NB4 (cell line): Measurements from ENCODE around the gene RTL1.
A peak's percentile ranks its signal among the peaks of the same experiment; 100 is the strongest.

ENCODE experiments used
- DNase-seq: peaks from one replicate; pipeline ENCODE4 v3.0.0; 2010; ENCODE audit warnings: low read depth
- H3K4me3 ChIP-seq: one replicate; pipeline ENCODE4 v1.5.1; 2011; ENCODE audit warnings: mild to moderate bottlenecking, low read depth, low read length, moderate library complexity
- MYC ChIP-seq: IDR thresholded peaks from 2 replicates; pipeline ENCODE4 v1.6.1; 2011; ENCODE audit warnings: low read depth, low read length
- POLR2A ChIP-seq: IDR thresholded peaks from 2 replicates; pipeline ENCODE4 v1.6.1; 2011; ENCODE audit warnings: mild to moderate bottlenecking; ENCODE audit not compliant: insufficient read length; ENCODE audit errors: extremely low read depth
- TF ChIP-seq, protein P1 (sequence below): IDR thresholded peaks from one replicate; pipeline ENCODE4 v1.5.1; 2012; ENCODE audit warnings: low read depth, low read length
- TF ChIP-seq, protein P2 (sequence below): IDR thresholded peaks from 2 replicates; pipeline ENCODE4 v1.6.1; 2011; ENCODE audit warnings: low read depth, low read length

The RTL1 gene

DNA sequence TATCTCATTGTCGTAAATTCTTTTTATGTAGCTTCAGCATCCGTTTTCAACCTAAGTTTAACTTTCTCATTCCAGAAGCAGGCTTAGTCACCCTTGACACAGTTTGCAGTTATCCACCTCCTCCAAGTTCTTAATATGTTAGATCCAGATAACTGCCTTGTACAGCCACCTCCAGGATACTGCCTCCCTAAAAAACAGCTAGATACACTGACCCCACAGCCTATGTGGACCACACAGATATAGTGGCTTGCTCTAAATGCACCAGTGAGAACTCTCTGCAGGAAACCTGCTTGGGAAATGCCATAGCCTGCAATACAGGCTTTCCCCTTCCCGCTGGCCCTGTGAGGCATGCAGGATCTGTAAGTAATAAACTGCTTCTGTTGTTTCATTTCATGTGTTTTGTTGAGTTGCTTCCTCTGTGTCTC is 11.1 kb upstream of the RTL1 start:
- no peak for DNase-seq
- TF ChIP-seq, protein P1, sequence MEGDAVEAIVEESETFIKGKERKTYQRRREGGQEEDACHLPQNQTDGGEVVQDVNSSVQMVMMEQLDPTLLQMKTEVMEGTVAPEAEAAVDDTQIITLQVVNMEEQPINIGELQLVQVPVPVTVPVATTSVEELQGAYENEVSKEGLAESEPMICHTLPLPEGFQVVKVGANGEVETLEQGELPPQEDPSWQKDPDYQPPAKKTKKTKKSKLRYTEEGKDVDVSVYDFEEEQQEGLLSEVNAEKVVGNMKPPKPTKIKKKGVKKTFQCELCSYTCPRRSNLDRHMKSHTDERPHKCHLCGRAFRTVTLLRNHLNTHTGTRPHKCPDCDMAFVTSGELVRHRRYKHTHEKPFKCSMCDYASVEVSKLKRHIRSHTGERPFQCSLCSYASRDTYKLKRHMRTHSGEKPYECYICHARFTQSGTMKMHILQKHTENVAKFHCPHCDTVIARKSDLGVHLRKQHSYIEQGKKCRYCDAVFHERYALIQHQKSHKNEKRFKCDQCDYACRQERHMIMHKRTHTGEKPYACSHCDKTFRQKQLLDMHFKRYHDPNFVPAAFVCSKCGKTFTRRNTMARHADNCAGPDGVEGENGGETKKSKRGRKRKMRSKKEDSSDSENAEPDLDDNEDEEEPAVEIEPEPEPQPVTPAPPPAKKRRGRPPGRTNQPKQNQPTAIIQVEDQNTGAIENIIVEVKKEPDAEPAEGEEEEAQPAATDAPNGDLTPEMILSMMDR: no peak
- TF ChIP-seq POLR2A: no peak
- TF ChIP-seq MYC: no peak
- TF ChIP-seq, protein P2, sequence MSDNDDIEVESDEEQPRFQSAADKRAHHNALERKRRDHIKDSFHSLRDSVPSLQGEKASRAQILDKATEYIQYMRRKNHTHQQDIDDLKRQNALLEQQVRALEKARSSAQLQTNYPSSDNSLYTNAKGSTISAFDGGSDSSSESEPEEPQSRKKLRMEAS: no peak
- H3K4me3 ChIP-seq: no peak overlapping the region

DNA sequence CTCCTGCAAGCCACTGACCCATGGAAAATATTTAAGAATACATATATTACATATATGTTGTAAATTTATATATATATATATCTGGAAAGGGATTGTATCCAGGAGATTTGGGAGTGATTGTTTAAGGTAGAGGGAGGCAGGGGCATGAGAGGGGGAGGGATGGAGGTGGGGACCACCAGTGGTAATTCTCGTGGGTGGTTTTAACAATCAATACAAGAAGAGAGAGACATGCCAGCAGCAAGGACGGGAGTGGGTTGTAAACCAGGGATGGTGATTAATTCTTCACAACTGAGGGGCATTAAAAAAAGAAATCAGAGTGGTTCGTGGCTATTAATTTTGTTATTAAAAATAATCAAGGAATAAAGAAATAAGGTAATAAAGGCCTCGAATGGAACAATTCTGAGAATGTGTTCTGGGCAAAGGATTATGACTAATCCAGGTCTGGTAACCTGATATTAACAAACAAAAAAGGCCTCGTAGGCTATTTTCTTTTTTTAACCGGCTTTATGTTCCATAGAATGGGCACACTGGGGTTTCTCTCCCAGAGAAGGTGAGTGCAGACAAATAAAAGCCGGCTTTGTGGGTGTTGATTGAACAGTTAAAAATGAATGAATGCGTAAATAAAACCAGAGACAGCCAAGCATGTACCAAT is 8.3 kb upstream of the RTL1 start:
- H3K4me3 ChIP-seq: no peak overlapping the region
- TF ChIP-seq, protein P1: no peak
- TF ChIP-seq MYC (no peak), POLR2A (no peak)
- TF ChIP-seq, protein P2: no peak
- DNase-seq: no peak

DNA sequence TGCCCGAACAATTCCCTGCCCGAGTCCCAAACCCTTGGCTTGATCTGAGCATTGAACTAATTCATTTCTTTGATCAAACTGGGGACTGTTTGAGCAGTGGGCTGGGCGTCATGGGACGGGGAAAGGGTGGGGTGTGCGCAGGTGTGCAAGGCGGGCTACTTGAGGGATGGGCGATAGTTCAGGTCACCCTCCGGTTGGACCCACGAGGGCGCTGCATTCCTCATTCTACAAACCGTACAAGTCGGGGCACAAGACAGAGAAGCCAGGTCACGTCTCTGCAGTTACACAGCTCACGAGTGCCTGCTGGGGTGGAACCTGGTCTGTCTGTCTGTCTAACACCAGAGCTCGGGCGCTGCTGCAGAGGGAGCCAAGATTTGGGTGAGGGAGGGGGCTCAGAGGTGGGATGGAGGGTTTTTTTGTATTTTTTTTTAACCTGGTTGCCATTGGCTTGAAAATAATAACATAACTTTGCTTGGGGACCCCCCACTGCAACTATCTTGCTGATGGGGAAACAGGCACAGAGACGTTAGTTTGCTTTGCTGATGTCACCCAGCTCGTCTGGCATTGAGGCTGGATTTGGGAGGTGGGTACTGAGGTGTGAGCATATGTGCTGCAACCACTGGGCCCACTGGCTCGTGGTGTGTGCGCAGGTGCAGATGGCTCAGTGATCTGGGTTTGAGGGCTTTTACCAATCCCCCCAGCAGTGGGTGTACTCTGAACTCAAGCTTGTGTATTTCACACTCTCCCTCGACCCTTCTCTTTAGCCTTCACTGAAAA is 7.6 kb upstream of the RTL1 start:
- TF ChIP-seq, protein P1: no peak
- TF ChIP-seq, protein P2: no peak
- no peak for TF ChIP-seq MYC
- no peak for TF ChIP-seq POLR2A
- H3K4me3 ChIP-seq: no peak overlapping the region
- DNase-seq: no peak

DNA sequence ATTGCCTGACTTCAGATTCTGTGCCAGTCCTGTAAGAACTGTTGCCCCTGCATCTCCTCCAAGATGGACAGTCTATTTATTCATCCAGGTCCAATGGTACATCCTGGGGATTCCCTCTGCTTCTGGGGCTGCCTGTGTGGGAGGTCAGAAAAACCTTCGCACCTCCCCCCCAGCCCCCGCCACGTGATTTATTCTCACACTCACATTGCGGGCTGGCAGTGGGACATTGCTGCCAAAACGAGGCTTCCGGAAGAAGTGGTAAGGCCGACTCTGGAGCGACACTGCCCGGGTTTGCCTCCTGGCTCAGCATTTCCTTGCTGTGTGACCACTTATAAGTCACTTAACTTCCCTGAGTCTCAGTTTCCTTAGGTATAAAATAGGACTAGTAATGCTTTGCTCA is 5.9 kb upstream of the RTL1 start:
- no peak for TF ChIP-seq MYC
- TF ChIP-seq, protein P1: no peak
- TF ChIP-seq POLR2A: no peak
- TF ChIP-seq, protein P2: no peak
- H3K4me3 ChIP-seq: no peak overlapping the region
- DNase-seq: no peak

DNA sequence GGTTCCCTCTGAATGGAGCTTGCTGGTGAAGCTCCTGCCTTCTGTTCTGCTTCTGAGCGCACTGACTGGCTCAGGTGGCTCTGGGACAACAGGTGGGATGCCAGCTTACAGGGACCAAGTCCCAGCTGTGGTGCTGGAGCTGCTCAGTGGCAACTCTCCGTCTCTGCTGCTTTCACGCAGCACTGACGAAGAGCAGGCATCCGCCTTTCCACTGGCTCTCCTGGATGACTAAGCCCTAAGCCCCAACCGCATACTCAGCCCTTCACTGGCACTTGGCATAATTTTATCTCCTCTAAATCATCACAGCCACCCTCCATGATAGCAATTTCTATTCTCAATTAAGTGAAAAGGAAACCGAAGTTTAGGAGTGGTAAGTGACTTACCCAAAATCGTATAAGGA is 3.7 kb upstream of the RTL1 start:
- H3K4me3 ChIP-seq: no peak overlapping the region
- no peak for DNase-seq
- TF ChIP-seq, protein P1: no peak
- TF ChIP-seq MYC (no peak), POLR2A (no peak)
- TF ChIP-seq, protein P2: no peak

DNA sequence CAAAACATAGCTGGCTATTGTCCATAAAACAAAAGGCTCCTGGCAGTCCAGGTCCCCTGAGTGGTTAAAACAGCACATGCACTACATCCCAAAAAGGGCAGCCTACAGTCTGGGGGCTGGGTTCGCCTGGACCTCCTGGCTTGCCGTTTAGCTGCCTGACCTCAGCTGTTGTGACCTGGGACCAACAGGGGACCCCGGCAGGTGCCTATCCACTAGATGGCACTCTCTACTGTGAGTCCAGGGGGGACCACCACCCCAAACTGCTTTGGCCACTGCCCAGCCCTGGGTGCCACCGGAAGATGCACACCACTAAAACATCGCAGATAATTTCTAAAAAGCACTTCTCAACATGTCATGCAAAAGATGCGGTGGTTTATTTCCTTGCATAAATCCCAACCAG is 2.9 kb upstream of the RTL1 start:
- peak; percentile 32 for DNase-seq
- H3K4me3 ChIP-seq: no peak overlapping the region
- TF ChIP-seq, protein P2: no peak
- TF ChIP-seq, protein P1: peak; percentile 40
